LNCaP clone FGC (cell line): ENCODE data around the gene STX19.

Source experiments
- DNase-seq: peaks from one replicate; pipeline ENCODE4 v3.0.0-alpha.2; 2011; ENCODE audit warnings: low read depth
- H3K4me3 ChIP-seq: 2 replicates; pipeline ENCODE4 v1.5.1; 2011; ENCODE audit warnings: mild to moderate bottlenecking, low read depth, low read length, control low read depth
- TF ChIP-seq, protein P1 (sequence below): IDR thresholded peaks from 2 replicates; pipeline ENCODE4 v1.5.1; 2012; ENCODE audit warnings: mild to moderate bottlenecking; ENCODE audit not compliant: control insufficient read depth, insufficient read depth; ENCODE audit errors: extremely low read depth

STX19 gene, protein sequence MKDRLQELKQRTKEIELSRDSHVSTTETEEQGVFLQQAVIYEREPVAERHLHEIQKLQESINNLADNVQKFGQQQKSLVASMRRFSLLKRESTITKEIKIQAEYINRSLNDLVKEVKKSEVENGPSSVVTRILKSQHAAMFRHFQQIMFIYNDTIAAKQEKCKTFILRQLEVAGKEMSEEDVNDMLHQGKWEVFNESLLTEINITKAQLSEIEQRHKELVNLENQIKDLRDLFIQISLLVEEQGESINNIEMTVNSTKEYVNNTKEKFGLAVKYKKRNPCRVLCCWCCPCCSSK

DNA sequence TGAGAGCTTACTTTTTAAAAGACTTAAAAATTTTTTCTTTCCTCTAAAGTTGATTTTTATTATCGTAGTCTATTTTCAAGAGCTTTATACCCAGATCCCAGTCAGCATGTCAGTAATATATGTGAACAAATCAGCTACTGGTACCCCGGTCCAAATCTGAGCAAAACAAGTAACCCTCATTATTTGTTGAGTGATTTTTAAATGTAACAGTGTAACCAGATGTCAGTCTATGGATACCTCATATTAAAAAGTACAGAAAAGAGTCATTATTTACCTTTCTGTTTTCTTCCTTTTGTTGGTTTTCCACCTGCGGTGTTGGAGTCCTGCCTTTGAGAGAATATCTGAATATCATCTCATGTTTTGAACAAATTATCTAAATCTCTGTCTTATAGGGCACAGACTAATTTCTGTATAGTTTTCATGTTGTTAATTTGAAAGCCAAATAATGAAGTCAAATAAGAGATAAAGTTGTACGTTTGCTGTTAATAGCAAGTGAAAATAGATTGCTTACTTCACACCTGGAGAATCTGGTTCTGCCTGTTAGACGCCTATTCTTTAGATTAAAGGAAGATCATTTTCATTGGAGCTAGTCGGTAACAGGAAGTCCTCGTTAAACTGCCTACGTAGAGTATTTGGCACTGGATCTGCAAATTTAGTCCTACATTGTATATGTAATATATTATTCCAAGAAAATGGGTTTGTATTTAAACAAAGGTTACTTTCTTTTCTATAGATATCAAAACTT lies at the start of gene STX19:
TSS of gene STX19 (minus strand) at position 505 of the 745 bp plus-strand sequence. CDS start 13,328 bp downstream, outside the sequence.
- TF ChIP-seq, protein P1, sequence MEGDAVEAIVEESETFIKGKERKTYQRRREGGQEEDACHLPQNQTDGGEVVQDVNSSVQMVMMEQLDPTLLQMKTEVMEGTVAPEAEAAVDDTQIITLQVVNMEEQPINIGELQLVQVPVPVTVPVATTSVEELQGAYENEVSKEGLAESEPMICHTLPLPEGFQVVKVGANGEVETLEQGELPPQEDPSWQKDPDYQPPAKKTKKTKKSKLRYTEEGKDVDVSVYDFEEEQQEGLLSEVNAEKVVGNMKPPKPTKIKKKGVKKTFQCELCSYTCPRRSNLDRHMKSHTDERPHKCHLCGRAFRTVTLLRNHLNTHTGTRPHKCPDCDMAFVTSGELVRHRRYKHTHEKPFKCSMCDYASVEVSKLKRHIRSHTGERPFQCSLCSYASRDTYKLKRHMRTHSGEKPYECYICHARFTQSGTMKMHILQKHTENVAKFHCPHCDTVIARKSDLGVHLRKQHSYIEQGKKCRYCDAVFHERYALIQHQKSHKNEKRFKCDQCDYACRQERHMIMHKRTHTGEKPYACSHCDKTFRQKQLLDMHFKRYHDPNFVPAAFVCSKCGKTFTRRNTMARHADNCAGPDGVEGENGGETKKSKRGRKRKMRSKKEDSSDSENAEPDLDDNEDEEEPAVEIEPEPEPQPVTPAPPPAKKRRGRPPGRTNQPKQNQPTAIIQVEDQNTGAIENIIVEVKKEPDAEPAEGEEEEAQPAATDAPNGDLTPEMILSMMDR: no peak
- H3K4me3 ChIP-seq: peak within 1 kb of the TSS; percentile 74
- peak; percentile 95 for DNase-seq

DNA sequence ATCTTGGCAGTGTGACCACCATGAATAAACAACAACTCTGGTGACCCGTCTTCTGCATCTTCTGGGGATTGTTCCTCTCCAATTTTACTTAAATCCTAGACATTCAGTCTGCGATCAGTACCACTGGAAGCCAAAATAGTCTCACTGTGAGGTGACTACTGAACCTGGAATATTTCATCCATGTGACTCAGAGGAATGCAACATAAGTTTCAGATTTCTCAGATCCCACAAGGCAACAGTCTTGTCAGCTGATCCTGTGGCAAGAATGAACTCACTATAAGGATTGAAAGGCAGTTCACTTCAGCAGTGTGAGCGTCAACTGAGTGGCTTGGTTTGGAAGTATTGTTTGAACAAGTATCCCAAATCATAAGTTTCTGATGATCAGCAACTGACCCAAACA lies 47.7 kb upstream of the STX19 start:
- TF ChIP-seq, protein P1: no peak
- no peak for DNase-seq
- H3K4me3 ChIP-seq: no peak overlapping the region

DNA sequence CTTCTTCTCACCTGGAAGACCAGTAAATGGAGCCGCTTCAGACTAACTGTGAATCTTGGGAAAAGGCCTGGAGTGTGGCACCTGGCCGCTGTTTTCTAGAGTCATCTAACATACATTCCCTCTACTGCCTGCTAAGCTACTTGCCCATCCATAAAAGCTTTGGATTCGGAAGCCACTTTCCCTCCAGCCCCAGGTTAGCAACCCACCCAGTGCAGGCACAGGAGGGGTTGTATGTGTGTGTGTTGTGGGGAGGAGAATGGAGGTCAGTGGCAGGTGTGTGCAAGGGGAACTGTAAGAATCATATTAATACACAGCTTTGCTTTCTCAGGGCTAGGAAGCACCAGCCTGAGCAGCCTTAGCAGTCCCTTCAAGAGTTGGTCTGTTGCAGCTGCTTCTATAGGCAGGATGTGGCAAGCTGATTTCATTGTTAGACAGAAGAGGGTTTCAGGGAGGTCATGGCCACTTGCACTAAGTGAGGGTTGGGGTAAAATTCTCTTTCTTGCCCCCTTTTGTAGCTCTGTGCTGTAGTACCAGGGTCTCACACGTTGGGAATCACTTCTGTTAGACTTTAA lies 43.4 kb upstream of the STX19 start:
- TF ChIP-seq, protein P1: no peak
- H3K4me3 ChIP-seq: no peak overlapping the region
- no peak for DNase-seq

- no peak overlapping the region for H3K4me3 ChIP-seq
- no peak for DNase-seq
- TF ChIP-seq, protein P1: no peak
These were observed 42.0 kb upstream of the STX19 start for GRCh38 chr3:94070341-94070911.

- no peak for DNase-seq
- no peak overlapping the region for H3K4me3 ChIP-seq
- TF ChIP-seq, protein P1: peak; percentile 42
These were observed 40.9 kb upstream of the STX19 start for GRCh38 chr3:94069194-94069813.

GRCh38 chr3:94066506-94067500 lies 38.4 kb upstream of the STX19 start:
- TF ChIP-seq, protein P1: no peak
- no peak overlapping the region for H3K4me3 ChIP-seq
- no peak for DNase-seq
